ENCODE data around the gene OGFR. TPM values are rescaled to one million over a fixed set of nuclear protein-coding genes. Genes with fewer than 3 reads are reported as not detected.
A peak's percentile ranks its signal among the peaks of the same experiment; 100 is the strongest.

Gene OGFR
- total RNA-seq, 1 donor from 2014 or later, result 7.0 TPM

GRCh38 chr20:62825333-62825985 is 20.8 kb downstream of the OGFR start:
- H3K4me3 ChIP-seq, result no peak overlapping the region
- no peaks in the 10 kb centered on the region for H3K9me3 Mint-ChIP-seq
- H3K4me1 ChIP-seq, result peaks cover 16% of the 10 kb centered on the region

GRCh38 chr20:62825986-62826645 is 21.5 kb downstream of the OGFR start:
- H3K4me1 Mint-ChIP-seq, result peaks cover 12% of the 10 kb centered on the region
- H3K4me2 ChIP-seq, result no peak overlapping the region
- no peak overlapping the region for H3K9ac ChIP-seq
- H3K27ac Mint-ChIP-seq, result no peak overlapping the region
- no peak for DNase-seq (ENCODE audit: low spot score)
- H3K9me3 ChIP-seq (ENCODE audit: low read depth), result no peaks in the 10 kb centered on the region
- no peak overlapping the region for H2AFZ ChIP-seq (replicated peaks)
- no peaks in the 10 kb centered on the region for H3K9me3 Mint-ChIP-seq
- H3K27ac ChIP-seq, result no peak overlapping the region
- peaks cover 11% of the 10 kb centered on the region for H4K20me1 ChIP-seq (ENCODE audit: low read depth)
- H3K27me3 Mint-ChIP-seq (ENCODE audit: insufficient read depth, low read depth), result no peaks in the 10 kb centered on the region
- H3K36me3 Mint-ChIP-seq, result no peaks in the 10 kb centered on the region
- H3K4me3 ChIP-seq, result no peak overlapping the region
- H3K79me2 ChIP-seq (ENCODE audit: low read depth), result no peaks in the 10 kb centered on the region
- peaks cover 7% of the 10 kb centered on the region for H3F3A ChIP-seq (ENCODE audit: low read depth)
- no peak overlapping the region for H3K4me3 Mint-ChIP-seq
- no peak for TF ChIP-seq EZH2 (IDR thresholded peaks at IDR 0.05)
- TF ChIP-seq EZH2phosphoT487 (IDR thresholded peaks at IDR 0.05), result no peak
- TF ChIP-seq, protein P1, sequence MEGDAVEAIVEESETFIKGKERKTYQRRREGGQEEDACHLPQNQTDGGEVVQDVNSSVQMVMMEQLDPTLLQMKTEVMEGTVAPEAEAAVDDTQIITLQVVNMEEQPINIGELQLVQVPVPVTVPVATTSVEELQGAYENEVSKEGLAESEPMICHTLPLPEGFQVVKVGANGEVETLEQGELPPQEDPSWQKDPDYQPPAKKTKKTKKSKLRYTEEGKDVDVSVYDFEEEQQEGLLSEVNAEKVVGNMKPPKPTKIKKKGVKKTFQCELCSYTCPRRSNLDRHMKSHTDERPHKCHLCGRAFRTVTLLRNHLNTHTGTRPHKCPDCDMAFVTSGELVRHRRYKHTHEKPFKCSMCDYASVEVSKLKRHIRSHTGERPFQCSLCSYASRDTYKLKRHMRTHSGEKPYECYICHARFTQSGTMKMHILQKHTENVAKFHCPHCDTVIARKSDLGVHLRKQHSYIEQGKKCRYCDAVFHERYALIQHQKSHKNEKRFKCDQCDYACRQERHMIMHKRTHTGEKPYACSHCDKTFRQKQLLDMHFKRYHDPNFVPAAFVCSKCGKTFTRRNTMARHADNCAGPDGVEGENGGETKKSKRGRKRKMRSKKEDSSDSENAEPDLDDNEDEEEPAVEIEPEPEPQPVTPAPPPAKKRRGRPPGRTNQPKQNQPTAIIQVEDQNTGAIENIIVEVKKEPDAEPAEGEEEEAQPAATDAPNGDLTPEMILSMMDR (IDR thresholded peaks at IDR 0.05), result no peak
- no peaks in the 10 kb centered on the region for H3K36me3 ChIP-seq
- H3K4me1 ChIP-seq, result peaks cover 16% of the 10 kb centered on the region
- H3K27me3 ChIP-seq, result no peaks in the 10 kb centered on the region

More at GRCh38 chr20:62825333-62825985, 20.8 kb downstream of the OGFR start:
- Mint-ChIP-seq H3K36me3 (no peaks in the 10 kb centered on the region), H3K27me3 (ENCODE audit: insufficient read depth, low read depth) (no peaks in the 10 kb centered on the region), H3K27ac (no peak overlapping the region), H3K4me1 (peaks cover 12% of the 10 kb centered on the region), H3K4me3 (no peak overlapping the region)
- Histone ChIP-seq H3K4me2 (peak overlapping the region; percentile 44), H3F3A (ENCODE audit: low read depth) (peaks cover 7% of the 10 kb centered on the region), H3K79me2 (ENCODE audit: low read depth) (no peaks in the 10 kb centered on the region), H3K36me3 (no peaks in the 10 kb centered on the region), H3K27me3 (no peaks in the 10 kb centered on the region), H3K27ac (no peak overlapping the region), H4K20me1 (ENCODE audit: low read depth) (peaks cover 11% of the 10 kb centered on the region), H3K9me3 (ENCODE audit: low read depth) (no peaks in the 10 kb centered on the region), H3K9ac (no peak overlapping the region), H2AFZ (replicated peaks) (no peak overlapping the region)
- DNase-seq (ENCODE audit: low spot score), result no peak
- TF ChIP-seq, protein P1 (IDR thresholded peaks at IDR 0.05), result no peak
- no peak for TF ChIP-seq EZH2phosphoT487 (IDR thresholded peaks at IDR 0.05)
- no peak for TF ChIP-seq EZH2 (IDR thresholded peaks at IDR 0.05)

- DNase-seq (ENCODE audit: low spot score), result no peak
- Histone ChIP-seq H3K9ac (no peak overlapping the region), H3K79me2 (ENCODE audit: low read depth) (no peaks in the 10 kb centered on the region), H3K4me3 (no peak overlapping the region), H3K27me3 (no peaks in the 10 kb centered on the region), H3K36me3 (no peaks in the 10 kb centered on the region), H3K27ac (no peak overlapping the region), H3F3A (ENCODE audit: low read depth) (peaks cover 12% of the 10 kb centered on the region), H2AFZ (replicated peaks) (no peak overlapping the region), H4K20me1 (ENCODE audit: low read depth) (peaks cover 11% of the 10 kb centered on the region), H3K9me3 (ENCODE audit: low read depth) (no peaks in the 10 kb centered on the region), H3K4me2 (no peak overlapping the region), H3K4me1 (peaks cover 16% of the 10 kb centered on the region)
- TF ChIP-seq EZH2phosphoT487 (IDR thresholded peaks at IDR 0.05), result no peak
- no peak overlapping the region for H3K27ac Mint-ChIP-seq
- no peaks in the 10 kb centered on the region for H3K9me3 Mint-ChIP-seq
- H3K4me3 Mint-ChIP-seq, result no peak overlapping the region
- no peaks in the 10 kb centered on the region for H3K27me3 Mint-ChIP-seq (ENCODE audit: insufficient read depth, low read depth)
- peaks cover 17% of the 10 kb centered on the region for H3K4me1 Mint-ChIP-seq
- H3K36me3 Mint-ChIP-seq, result no peaks in the 10 kb centered on the region
Observed at GRCh38 chr20:62826646-62827310, 22.1 kb downstream of the OGFR start.

Data from neural progenitor cell (in vitro differentiated cells).